Upper lobe of left lung (tissue), 4 donors: Measurements from ENCODE around the gene NEDD8.

Source experiments
- CTCF ChIP-seq, 6 experiments: fragments of 450-650 bp in 4 of 6; fragments of 200-600 bp in 2 of 6; sonication (generic) in 2 of 6; IDR thresholded peaks; one replicate each; pipeline ENCODE4 v1.5.1; 2016 to 2019; ENCODE audit warnings: antibody characterized with exemption in 6 of 6
- EP300 ChIP-seq, 4 donors: sonication (generic); formaldehyde crosslinking; IDR thresholded peaks; one replicate each; pipeline ENCODE4 v1.5.1; 2017; ENCODE audit warnings: antibody characterized with exemption in 4 of 4, control low read depth in 2 of 4
- POLR2A ChIP-seq, 4 donors: fragments of 450-650 bp; IDR thresholded peaks; one replicate each; pipeline ENCODE4 v1.5.1; 2016 to 2017; ENCODE audit warnings: antibody characterized with exemption in 4 of 4, mild to moderate bottlenecking in 2 of 4
- POLR2AphosphoS5 ChIP-seq, 2 donors: sonication (generic); formaldehyde crosslinking; IDR thresholded peaks; one replicate each; pipeline ENCODE4 v1.5.1; 2017; ENCODE audit warnings: antibody characterized with exemption in 2 of 2

- TF ChIP-seq EP300 (IDR thresholded peaks at IDR 0.05) (no peak), POLR2AphosphoS5 (IDR thresholded peaks at IDR 0.05) (no peak), POLR2A (IDR thresholded peaks at IDR 0.05) (no peak), CTCF (IDR thresholded peaks at IDR 0.05) (no peak)
Observed at GRCh38 chr14:24197056-24197450, 35.1 kb downstream of the NEDD8 start.
